PC-9 (cell line): Measurements from ENCODE around the gene BHLHE40.

Experiments
- CTCF ChIP-seq: fragments of 200-600 bp; sonication (generic); conservative IDR thresholded peaks from 2 replicates; pipeline ENCODE4 v1.6.1; 2017; ENCODE audit warnings: mixed run types, antibody characterized with exemption, mild to moderate bottlenecking, moderate library complexity
- EZH2 ChIP-seq: fragments of 200-600 bp; sonication (generic); IDR thresholded peaks from 2 replicates; pipeline ENCODE4 v1.8.0; 2017; ENCODE audit warnings: antibody characterized with exemption, low read depth

GRCh38 chr3:5006755-5007202 is 27.5 kb downstream of the BHLHE40 start:
- TF ChIP-seq CTCF (no peak), EZH2 (no peak)
